Measurements from ENCODE around the gene ABT1. TPM values are rescaled to one million over a fixed set of nuclear protein-coding genes. Genes with fewer than 3 reads are reported as not detected.
A peak's percentile ranks its signal among the peaks of the same experiment; 100 is the strongest.

The ABT1 gene
- total RNA-seq, 2 experiments from 2014 or later = 26.3 to 34.6 TPM

DNA sequence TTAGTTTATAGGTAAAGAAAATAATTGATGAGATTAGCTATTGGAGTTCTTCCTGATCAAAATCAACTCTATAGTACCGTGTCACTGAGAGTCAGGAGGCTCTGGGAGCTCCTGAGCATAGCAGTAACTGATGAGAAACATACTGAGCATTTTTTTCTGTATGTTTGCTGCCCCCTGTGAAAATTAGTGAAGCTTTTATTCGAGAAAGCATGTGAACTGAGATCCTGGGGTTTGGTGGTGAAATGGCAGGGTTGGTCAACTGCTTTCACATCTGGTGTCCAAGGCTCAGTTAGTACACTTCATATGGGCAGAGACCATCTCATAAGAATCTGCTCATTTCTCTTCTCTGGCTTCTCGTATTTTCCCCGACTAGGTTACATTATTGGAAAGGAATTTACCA, 4.1 kb upstream of the ABT1 start:
- 0 out of 2 replicates have a peak, but pooled peaks cover 3% of the 10 kb centered on the region for H4K20me1 ChIP-seq (ENCODE audit: insufficient read depth, low read length)
- peaks cover 9% of the 10 kb centered on the region for H3K79me2 ChIP-seq (ENCODE audit: insufficient read depth, low read depth, low read length)
- TF ChIP-seq, protein P1, sequence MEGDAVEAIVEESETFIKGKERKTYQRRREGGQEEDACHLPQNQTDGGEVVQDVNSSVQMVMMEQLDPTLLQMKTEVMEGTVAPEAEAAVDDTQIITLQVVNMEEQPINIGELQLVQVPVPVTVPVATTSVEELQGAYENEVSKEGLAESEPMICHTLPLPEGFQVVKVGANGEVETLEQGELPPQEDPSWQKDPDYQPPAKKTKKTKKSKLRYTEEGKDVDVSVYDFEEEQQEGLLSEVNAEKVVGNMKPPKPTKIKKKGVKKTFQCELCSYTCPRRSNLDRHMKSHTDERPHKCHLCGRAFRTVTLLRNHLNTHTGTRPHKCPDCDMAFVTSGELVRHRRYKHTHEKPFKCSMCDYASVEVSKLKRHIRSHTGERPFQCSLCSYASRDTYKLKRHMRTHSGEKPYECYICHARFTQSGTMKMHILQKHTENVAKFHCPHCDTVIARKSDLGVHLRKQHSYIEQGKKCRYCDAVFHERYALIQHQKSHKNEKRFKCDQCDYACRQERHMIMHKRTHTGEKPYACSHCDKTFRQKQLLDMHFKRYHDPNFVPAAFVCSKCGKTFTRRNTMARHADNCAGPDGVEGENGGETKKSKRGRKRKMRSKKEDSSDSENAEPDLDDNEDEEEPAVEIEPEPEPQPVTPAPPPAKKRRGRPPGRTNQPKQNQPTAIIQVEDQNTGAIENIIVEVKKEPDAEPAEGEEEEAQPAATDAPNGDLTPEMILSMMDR (conservative IDR thresholded peaks at IDR 0.05; ENCODE audit: low read length) = peak; percentile 63
- TF ChIP-seq EZH2phosphoT487 (IDR thresholded peaks at IDR 0.05; ENCODE audit: borderline replicate concordance, low read depth, low read length) = no peak
- POLR2A ChIA-PET = interaction anchor here (1.0 to 1.8 kb wide), 2 partner anchors 9 to 13 kb away, joined by 3 to 5 read pairs; no protein-coding TSS in a partner anchor
- CTCF ChIA-PET (ENCODE audit: unreplicated experiment) = no interaction called here
- no peak overlapping the region for H3K4me2 ChIP-seq (ENCODE audit: low read length)
- no TSS peak for BruUV-seq (replicated peaks)
- H3K27ac ChIP-seq (ENCODE audit: low read depth, low read length, poor library complexity, severe bottlenecking) = no peak overlapping the region
- H3K4me1 ChIP-seq (ENCODE audit: insufficient read depth, low read length, poor library complexity, severe bottlenecking) = peaks cover 18% of the 10 kb centered on the region
- peak overlapping the region; percentile 64 for H2AFZ ChIP-seq (ENCODE audit: low read length)
- no peak overlapping the region for H3K4me3 ChIP-seq (ENCODE audit: low read depth, low read length, poor library complexity, severe bottlenecking)
- intact Hi-C loops (cut with micrococcal nuclease; ENCODE audit: unreplicated experiment) = no loop called here
- H3K36me3 ChIP-seq (ENCODE audit: insufficient read depth, low read length) = no peaks in the 10 kb centered on the region
- H3K9me3 ChIP-seq (ENCODE audit: low read length) = no peaks in the 10 kb centered on the region
- H3K9me2 ChIP-seq (ENCODE audit: insufficient read depth, low read length) = no peaks in the 10 kb centered on the region
- DNase-seq (ENCODE audit: low spot score) = peak; percentile 57

DNA sequence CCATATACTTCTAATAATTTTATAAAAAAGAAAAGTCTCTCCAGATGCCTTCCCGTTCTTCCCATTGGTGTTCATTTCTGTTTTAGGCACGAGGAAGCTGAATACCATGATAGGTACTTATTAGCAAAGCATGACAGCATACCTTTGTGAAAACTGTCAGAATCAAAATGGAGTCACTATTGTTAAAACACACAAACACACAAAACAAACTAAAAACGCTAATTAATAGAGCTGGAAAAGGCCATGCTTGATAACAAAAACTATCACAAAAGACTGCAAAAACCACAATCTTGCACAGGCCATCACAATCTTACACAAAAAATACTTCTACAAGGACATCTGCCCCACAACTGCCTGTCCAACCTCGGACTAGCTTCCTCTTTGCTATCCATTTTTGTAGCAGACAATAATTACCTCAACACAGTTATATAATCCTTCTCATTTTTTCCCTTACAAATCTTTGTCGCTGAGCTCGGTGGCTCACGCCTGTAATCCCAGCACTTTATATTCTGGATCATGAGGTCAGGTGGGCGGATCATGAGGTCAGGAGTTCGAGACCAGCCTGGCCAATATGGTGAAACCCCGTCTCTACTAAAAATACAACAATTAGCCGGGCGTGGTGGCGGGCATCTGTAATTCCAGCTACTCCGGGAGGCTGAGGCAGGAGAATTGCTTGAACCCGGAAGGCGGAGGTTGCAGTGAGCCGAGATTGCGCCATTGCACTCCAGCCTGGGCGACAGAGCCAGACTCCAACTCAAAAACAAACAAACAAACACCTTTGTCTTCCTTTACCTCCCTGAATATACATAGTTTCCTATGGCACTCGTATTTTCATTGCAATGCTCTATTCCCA, 3.2 kb upstream of the ABT1 start:
- BruUV-seq (replicated peaks) = no TSS peak
- Histone ChIP-seq H3K4me2 (ENCODE audit: low read length) (no peak overlapping the region), H2AFZ (ENCODE audit: low read length) (peak overlapping the region; percentile 49; the same call in 1 of the 2 replicates), H3K9me3 (ENCODE audit: low read length) (no peaks in the 10 kb centered on the region), H4K20me1 (ENCODE audit: insufficient read depth, low read length) (0 out of 2 replicates have a peak, but pooled peaks cover 7% of the 10 kb centered on the region), H3K4me1 (ENCODE audit: insufficient read depth, low read length, poor library complexity, severe bottlenecking) (peaks cover 26% of the 10 kb centered on the region), H3K9me2 (ENCODE audit: insufficient read depth, low read length) (no peaks in the 10 kb centered on the region), H3K4me3 (ENCODE audit: low read depth, low read length, poor library complexity, severe bottlenecking) (no peak overlapping the region), H3K36me3 (ENCODE audit: insufficient read depth, low read length) (peaks cover 8% of the 10 kb centered on the region), H3K79me2 (ENCODE audit: insufficient read depth, low read depth, low read length) (peaks cover 18% of the 10 kb centered on the region), H3K27ac (ENCODE audit: low read depth, low read length, poor library complexity, severe bottlenecking) (no peak overlapping the region)
- DNase-seq (ENCODE audit: low spot score) = no peak
- CTCF ChIA-PET (ENCODE audit: unreplicated experiment) = no interaction called here
- POLR2A ChIA-PET = interaction anchor here (1.3 to 1.8 kb wide), 2 partner anchors 8 to 263 kb away, joined by 4 to 7 read pairs; no protein-coding TSS in a partner anchor
- TF ChIP-seq, protein P1 (conservative IDR thresholded peaks at IDR 0.05; ENCODE audit: low read length) = no peak
- no peak for TF ChIP-seq EZH2phosphoT487 (IDR thresholded peaks at IDR 0.05; ENCODE audit: borderline replicate concordance, low read depth, low read length)
- intact Hi-C loops (cut with micrococcal nuclease; ENCODE audit: unreplicated experiment) = no loop called here

DNA sequence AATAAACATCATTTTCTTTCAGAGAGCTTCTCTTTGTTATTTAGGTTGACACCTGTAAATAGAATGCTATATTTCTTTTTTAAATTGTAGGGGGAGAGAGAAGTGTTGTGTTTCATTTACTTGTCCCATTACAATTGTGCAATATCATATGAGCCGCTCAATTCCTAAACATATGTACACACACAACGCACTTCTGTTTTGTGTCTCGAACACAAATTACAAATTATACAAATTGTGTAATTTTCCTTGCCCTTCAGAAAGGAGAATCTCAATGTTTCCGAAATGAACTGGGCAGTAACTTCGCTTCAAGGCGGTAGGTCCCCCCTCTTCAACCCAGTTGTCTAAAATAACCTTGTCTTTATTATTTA, 2.6 kb upstream of the ABT1 start:
- CTCF ChIA-PET (ENCODE audit: unreplicated experiment) = no interaction called here
- Histone ChIP-seq H3K4me3 (ENCODE audit: low read depth, low read length, poor library complexity, severe bottlenecking) (no peak overlapping the region), H4K20me1 (ENCODE audit: insufficient read depth, low read length) (0 out of 2 replicates have a peak, but pooled peaks cover 7% of the 10 kb centered on the region), H2AFZ (ENCODE audit: low read length) (no peak overlapping the region), H3K27ac (ENCODE audit: low read depth, low read length, poor library complexity, severe bottlenecking) (no peak overlapping the region), H3K9me3 (ENCODE audit: low read length) (no peaks in the 10 kb centered on the region), H3K4me2 (ENCODE audit: low read length) (no peak overlapping the region), H3K4me1 (ENCODE audit: insufficient read depth, low read length, poor library complexity, severe bottlenecking) (peaks cover 30% of the 10 kb centered on the region), H3K9me2 (ENCODE audit: insufficient read depth, low read length) (no peaks in the 10 kb centered on the region), H3K36me3 (ENCODE audit: insufficient read depth, low read length) (peaks cover 14% of the 10 kb centered on the region), H3K79me2 (ENCODE audit: insufficient read depth, low read depth, low read length) (peaks cover 24% of the 10 kb centered on the region)
- no peak for DNase-seq (ENCODE audit: low spot score)
- TF ChIP-seq, protein P1 (conservative IDR thresholded peaks at IDR 0.05; ENCODE audit: low read length) = no peak
- TF ChIP-seq EZH2phosphoT487 (IDR thresholded peaks at IDR 0.05; ENCODE audit: borderline replicate concordance, low read depth, low read length) = no peak
- no TSS peak for BruUV-seq (replicated peaks)
- POLR2A ChIA-PET = interaction anchor here (1.0 to 1.8 kb wide), 3 partner anchors 9 to 263 kb away, joined by 4 to 7 read pairs (median 4); no protein-coding TSS in a partner anchor
- intact Hi-C loops (cut with micrococcal nuclease; ENCODE audit: unreplicated experiment) = no loop called here
